LNCaP clone FGC (cell line): ENCODE data around the gene LRTM2.

Source experiments
- DNase-seq: peaks from one replicate; pipeline ENCODE4 v3.0.0-alpha.2; 2011; ENCODE audit warnings: low read depth
- H3K4me3 ChIP-seq: 2 replicates; pipeline ENCODE4 v1.5.1; 2011; ENCODE audit warnings: mild to moderate bottlenecking, low read depth, low read length, control low read depth
- TF ChIP-seq, protein P1 (sequence below): IDR thresholded peaks from 2 replicates; pipeline ENCODE4 v1.5.1; 2012; ENCODE audit warnings: mild to moderate bottlenecking; ENCODE audit not compliant: control insufficient read depth, insufficient read depth; ENCODE audit errors: extremely low read depth

LRTM2 gene

DNA sequence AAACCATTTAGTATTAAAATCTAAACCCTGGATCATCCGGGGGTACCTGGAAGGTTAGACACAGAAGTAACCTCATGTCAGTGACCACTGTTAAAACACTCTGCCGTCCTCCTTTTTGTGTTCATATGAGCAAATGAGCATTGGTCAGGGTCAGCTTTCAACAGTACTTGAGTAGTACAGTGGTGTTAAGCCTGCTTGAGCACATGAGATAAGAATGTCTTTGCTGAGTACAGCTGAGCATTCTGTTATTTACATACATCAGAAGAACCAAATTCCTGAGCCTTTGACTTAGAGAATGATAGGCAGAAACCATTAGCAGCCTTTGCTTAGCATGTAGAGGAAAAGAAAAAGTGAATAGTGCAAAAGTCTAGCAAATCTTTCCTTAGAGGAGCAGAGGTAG is 38.6 kb upstream of the LRTM2 start:
- TF ChIP-seq, protein P1, sequence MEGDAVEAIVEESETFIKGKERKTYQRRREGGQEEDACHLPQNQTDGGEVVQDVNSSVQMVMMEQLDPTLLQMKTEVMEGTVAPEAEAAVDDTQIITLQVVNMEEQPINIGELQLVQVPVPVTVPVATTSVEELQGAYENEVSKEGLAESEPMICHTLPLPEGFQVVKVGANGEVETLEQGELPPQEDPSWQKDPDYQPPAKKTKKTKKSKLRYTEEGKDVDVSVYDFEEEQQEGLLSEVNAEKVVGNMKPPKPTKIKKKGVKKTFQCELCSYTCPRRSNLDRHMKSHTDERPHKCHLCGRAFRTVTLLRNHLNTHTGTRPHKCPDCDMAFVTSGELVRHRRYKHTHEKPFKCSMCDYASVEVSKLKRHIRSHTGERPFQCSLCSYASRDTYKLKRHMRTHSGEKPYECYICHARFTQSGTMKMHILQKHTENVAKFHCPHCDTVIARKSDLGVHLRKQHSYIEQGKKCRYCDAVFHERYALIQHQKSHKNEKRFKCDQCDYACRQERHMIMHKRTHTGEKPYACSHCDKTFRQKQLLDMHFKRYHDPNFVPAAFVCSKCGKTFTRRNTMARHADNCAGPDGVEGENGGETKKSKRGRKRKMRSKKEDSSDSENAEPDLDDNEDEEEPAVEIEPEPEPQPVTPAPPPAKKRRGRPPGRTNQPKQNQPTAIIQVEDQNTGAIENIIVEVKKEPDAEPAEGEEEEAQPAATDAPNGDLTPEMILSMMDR, result no peak
- no peak overlapping the region for H3K4me3 ChIP-seq
- DNase-seq, result no peak

DNA sequence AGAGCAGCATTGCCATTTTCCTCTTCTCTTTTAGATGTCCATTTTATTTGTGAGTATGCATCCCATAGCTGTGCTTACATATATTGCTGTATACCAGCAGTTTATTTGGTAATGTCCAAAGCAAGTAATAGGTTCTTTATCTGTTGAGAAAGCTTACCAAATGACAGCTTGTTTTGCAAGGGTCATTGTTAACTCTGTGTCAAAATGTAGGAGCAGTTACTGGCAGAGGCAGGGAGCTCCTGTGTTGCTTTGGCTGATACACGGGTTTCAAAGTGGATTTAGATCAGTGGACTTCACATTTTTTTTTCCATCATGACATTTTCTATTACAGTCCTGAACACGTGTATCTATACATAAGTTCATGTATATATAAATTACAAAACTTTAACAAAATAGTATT is 38.1 kb upstream of the LRTM2 start:
- TF ChIP-seq, protein P1, result no peak
- H3K4me3 ChIP-seq, result no peak overlapping the region
- no peak for DNase-seq

DNA sequence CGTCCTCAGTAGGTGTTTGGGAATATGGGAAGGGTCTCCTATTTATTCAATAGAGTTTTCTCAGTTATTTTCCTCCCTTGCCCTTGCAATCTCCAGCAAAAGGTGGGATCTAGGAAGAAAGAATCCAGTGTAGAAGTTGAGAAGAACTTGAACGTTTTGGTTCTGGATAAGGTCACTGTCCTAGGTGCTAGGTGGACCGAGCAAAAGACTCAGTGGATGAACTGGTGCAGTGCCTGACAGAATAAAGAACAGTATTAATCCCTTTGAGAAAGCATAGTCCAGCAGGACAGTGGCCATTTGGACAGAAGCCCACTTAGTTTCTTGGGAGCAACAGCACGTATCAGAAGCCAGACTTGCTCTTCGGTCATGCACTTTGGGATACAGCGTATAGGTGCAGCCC is 32.7 kb upstream of the LRTM2 start:
- DNase-seq, result no peak
- H3K4me3 ChIP-seq, result no peak overlapping the region
- TF ChIP-seq, protein P1, result no peak

DNA sequence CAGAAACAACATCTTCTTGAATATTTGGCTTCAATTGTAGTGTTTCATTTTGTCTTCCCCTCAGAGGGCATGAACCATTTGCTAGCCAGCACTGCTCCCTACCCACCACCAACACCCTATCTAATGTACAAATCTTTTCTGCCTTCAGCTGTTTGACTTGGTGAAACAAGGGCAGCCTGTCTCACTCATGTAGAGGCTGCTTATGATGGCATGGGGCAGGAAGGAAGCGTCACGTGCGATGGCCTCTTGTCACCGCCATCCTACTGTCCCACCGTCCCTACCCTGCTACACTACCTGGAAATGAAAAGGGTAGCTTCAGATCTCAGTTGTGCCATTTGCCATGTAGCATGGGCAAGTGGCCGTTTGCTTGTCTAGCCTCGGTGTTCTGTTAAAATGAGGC is 29.9 kb upstream of the LRTM2 start:
- no peak overlapping the region for H3K4me3 ChIP-seq
- TF ChIP-seq, protein P1, result no peak
- DNase-seq, result no peak

DNA sequence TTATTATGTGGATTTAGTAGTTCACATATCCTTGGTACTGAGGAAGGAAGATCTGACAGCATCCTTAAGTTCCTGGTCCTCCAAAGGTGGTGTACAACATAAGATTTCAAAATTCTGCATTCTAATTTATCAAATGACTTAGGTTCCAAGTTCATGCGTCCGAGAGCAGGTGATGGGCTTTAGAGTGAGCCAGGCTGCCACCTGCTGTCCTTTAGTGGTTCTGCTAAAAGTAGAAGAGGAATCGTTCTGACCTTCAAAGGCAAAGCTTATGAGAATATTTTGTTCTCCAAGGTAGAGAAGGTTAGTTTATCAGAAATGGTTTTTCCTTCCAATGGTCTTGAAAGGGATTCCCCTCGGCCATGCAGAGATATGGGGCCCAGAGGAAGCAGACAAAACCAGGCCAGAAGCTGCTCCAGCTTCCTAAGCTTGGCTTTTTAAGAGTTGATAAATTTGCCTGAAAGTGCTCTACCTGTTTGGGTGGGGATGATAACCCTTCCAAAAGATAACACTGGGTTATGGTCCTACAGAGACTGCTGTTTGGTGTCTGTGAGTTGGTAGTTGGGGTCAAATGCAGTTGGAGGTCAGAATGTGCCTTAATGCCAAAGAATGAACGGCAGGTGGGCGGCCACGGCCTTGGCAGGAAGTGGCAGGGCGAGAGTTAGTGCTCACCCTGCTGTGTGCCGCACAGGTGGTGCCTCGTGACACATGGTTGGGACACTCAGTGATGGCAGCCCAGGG is 29.1 kb upstream of the LRTM2 start:
- DNase-seq, result peak; percentile 27
- H3K4me3 ChIP-seq, result no peak overlapping the region
- TF ChIP-seq, protein P1, result peak; percentile 90

DNA sequence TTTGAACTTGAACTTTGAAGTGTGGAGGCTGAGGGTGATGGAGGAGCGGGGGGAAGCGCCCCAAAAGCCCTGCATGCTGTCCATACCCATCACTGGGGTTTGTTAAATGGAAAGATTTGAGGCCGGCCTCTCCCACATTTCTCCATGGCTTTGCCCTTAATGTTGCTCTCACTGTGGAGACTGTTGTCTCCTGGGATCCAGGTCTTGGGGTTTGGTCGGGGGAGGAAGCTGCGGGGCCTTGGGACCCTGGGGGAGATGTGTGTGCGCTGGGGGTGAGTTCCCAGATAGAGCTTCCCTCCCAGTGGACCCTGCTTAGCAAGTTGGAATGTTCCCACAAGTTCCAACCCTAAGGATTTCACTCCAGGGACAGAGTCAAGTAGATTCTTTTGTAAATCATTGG is 28.0 kb upstream of the LRTM2 start:
- H3K4me3 ChIP-seq, result no peak overlapping the region
- TF ChIP-seq, protein P1, result no peak
- DNase-seq, result no peak
